GM18498 (cell line): Measurements from ENCODE around the gene TOM1.

Source experiments
- ATAC-seq: cut with Tn5 transposase; IDR thresholded peaks from one replicate; pipeline ENCODE4 v1.9.1; 2021; ENCODE audit warnings: mild to moderate bottlenecking, moderate library complexity; ENCODE audit not compliant: unreplicated experiment

The TOM1 gene

GRCh38 chr22:35322126-35322525, 22.4 kb downstream of the TOM1 start:
- no peak for ATAC-seq

DNA sequence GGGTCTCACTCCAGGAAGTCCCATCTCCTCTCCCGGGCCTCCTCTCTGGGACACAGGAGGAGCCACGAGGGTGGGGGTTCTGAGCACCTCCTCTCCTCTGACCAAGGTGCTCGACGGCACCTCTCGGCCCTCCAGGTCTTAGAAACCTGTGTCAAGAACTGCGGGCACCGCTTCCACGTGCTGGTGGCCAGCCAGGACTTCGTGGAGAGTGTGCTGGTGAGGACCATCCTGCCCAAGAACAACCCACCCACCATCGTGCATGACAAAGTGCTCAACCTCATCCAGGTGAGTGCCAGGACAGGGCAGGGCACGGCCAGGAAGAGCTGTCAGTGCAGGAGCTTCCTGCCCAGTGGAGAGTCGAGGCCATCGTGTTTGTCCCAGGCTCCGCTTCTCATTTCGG, 23.2 kb downstream of the TOM1 start:
- ATAC-seq = no peak

- no peak for ATAC-seq
These were observed 23.6 kb downstream of the TOM1 start for GRCh38 chr22:35323305-35323704.

DNA sequence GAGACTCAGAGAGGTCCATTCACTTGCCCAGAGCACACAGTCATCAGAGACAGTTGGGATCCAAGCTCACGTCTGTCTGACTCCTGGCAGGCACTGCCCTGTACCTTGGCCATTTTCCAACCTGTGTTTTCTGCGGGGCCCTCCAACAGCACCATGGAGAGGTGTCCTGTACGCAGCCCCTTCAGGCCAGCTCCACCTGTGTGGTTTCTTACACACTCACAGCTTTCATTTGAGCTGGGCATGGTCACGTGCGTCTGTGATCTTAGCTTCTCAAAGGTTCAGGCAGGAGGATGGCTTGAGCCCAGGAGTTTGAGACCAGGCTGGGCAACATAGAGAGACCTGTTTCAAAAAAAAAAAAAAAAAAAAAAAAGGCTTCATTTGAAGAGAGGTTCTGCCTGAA, 24.4 kb downstream of the TOM1 start:
- ATAC-seq = no peak

- no peak for ATAC-seq
These were observed 25.1 kb downstream of the TOM1 start for GRCh38 chr22:35324762-35325161.

- no peak for ATAC-seq
These were observed 25.5 kb downstream of the TOM1 start for GRCh38 chr22:35325209-35325608.

- ATAC-seq = no peak
These were observed 27.3 kb downstream of the TOM1 start for GRCh38 chr22:35326854-35327562.

DNA sequence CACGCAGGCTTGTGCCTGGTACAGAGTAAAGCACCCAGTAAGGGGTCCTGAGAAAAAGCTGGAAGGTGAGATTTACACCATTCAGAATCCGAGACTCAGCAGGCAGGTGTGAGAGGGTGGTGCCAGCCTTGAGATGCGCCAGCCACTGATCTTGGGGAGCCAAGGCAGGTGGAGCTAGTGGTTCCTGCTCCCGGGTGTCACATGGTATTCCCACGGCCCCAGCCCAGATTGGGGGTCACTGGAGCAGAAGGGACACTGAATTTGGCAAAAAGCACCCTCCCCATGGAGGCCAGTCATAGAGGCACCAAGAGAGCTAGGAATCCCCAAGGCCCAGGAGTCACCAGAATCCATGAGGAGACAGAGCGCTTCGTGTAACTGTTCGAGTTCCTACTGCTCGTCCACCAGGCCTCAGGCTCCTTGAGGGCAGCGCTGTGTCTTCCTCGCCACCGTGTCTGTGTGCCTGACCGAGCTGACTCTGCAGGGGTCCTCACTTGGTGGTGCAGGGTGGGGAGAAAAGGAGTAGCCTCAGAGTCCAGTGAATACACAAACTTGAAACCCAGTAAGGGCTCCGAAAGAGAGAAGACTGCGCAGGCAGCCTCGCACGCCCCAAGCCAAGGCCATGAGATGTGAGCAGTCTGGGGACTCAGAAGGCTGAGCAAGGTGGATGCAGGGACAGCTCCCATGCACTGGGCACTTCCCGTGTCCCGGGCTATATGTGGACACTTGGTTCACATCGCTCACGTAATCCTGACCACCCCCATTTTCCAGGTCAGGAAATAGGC, 28.2 kb downstream of the TOM1 start:
- no peak for ATAC-seq

GRCh38 chr22:35328472-35328885, 28.8 kb downstream of the TOM1 start:
- ATAC-seq = no peak

DNA sequence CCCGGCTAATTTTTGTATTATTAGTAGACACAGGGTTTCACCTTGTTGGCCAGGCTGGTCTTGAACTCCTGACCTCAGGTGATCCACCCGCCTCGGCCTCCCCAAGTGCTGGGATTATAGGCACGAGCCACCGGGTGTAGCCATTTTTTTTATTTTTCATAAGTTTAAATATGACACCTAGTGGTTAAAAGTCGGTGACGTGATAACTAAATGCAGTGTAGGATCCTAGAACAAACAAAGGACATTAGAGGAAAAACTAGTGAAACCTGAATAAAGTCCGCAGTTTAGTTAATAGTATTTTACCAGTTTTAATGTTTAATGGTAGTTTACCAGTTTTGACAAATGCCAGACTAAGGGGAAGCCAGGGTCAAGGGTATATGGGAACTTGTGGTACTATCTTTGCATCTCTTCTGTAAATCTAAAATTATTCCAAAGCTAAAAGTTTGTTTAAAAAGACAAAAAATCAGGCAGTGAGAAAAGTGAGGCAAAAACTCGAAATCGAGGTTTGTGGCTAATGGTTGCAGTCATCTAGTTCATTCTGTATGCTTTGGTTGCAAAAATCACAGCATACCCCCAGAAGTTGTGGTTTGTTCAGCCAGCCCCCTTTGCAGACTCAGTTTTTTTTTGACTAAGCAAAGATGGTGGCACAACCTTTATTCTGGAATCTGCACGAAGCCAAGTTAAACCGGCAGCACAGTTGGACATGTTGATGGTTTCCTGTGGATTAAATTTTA, 29.6 kb downstream of the TOM1 start:
- no peak for ATAC-seq

DNA sequence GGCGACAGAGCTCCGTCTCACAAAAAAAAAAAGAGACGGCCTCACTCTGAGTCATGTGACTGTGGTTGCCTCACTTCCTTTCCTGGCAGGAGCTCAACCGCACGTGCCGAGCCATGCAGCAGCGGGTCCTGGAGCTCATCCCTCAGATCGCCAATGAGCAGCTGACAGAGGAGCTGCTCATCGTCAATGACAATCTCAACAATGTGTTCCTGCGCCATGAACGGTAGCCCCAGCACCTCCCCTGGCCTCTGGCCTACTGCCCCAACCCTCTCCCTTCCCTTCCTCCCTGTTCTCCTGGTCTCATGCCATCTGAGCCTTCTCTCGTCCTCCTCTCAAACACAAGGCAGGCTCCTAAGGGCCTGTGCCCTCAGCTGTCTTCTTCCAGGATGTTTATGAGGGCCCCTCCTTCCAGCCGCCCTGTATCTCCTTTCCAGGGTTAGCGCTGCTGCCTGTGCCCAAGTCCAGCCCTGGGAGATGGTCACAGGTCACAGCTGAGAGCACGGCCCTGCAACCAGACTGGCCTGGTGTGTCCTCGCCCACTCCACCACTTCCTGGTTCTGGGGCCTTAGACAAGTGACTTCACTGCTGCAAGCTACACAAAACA, 30.7 kb downstream of the TOM1 start:
- no peak for ATAC-seq

DNA sequence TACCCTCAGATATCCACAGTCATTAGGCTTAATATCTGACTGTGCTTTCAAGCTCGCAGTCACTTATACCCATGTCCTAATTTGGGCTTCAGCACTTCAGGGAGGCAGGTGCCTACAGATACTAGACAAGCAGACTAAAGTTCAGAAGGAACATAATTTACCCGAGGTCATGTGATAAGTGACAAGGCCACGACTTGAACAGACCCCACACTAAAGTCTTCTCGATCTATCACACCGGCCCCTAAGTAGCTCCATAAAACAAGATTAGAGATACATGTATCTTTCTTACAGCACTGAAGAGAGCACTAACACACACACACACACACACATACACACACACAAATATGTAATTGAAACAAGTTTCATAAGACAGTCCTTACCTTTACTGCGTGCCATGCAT, 32.6 kb downstream of the TOM1 start:
- no peak for ATAC-seq

DNA sequence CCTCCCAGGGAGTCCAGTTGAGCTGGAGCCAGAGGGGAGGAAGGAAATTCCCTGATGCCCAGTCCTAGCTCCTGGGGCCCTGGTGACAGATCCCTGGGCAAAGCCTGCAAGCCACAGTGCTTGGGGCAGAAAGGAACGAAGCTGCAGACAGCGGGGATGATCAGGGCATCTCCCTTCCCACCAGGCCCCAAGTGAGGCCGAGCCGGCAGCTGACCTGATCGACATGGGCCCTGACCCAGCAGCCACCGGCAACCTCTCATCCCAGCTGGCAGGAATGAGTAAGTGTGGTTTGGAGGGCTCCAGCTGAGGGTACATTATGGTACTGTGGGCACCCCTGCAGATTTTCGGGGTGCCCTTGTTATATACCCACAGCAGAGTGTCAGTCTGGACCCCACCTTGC, 33.5 kb downstream of the TOM1 start:
- ATAC-seq = no peak

GRCh38 chr22:35334004-35334403, 34.3 kb downstream of the TOM1 start:
- no peak for ATAC-seq

DNA sequence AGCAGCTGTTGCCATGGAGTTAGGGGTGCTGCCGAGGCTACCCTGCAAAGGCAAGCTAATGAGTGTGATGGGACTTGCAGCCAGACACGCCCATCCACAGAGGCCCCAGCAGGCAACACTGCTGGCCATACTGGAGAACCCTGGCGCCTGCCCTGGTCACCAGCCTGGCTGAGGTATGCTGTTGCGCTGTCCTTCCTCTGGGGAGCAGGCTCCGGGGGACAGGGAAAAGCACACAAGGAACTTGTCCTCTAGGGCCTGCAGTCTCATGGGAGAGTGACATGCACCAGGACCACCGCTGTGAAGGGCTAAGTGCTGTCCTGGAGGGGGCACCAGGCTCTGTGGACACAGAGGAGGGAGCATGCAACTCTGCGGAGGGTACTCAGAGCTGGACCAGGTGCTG, 35.8 kb downstream of the TOM1 start:
- no peak for ATAC-seq

DNA sequence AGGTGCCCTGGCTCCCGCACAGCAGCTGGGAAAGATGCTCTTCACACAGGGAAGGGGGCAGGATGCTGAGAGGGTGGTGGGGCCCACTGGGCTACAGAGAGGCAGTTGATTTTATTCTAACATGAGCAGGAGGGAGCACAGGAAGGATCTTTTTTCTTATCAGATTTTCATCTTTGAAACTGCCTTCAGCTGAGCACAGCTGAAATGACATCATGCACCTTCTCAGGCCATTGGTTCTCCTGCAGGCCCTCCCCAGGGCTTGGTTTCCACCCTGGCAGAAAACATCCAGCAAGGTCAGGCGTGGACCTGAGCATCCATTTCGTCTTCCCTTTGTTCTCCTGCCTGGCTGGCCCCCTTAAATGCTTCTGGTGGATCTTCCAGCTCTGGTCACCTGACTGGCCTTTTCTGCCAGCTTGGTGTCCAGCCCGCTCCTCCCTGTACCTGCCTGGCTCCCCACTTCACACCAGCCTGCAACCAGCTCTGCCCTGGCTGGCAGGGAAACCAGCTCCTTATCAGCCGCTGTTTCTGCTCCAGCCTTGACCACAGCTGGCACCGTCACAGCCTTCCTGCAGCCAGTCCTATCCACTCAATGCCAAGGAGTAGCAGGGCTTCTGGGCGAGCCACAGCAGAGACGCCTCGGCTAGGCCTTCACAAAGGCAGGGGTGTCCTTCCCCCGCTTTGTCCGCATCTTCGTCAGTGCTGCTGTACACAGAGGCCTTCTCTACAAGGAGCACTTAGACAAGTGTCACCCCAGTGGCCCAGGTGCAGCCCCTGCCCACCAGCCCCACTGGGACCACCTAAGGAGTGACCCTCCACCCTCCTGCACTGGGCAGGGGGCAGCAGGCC, 36.5 kb downstream of the TOM1 start:
- no peak for ATAC-seq

DNA sequence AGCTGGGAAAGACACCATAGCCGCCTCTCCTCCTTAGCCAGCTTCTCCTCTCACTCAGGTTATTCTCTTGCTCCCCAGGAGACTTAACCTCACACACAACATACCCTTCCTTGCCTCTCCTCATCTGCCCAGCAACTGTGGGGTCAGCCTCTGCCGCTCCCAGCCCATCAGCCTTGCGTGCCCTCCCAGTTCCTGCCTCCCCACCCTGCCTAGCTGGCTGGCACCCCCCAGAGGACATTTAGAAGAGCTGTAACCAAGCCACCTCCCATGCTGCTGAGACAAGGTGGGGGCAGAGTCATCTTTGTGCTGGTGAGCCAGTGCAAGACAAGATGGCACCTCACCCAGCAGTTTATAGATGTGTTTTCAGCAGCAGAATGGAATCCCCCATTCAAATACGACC, 38.2 kb downstream of the TOM1 start:
- no peak for ATAC-seq

- no peak for ATAC-seq
These were observed 41.6 kb downstream of the TOM1 start for GRCh38 chr22:35341090-35341874.

DNA sequence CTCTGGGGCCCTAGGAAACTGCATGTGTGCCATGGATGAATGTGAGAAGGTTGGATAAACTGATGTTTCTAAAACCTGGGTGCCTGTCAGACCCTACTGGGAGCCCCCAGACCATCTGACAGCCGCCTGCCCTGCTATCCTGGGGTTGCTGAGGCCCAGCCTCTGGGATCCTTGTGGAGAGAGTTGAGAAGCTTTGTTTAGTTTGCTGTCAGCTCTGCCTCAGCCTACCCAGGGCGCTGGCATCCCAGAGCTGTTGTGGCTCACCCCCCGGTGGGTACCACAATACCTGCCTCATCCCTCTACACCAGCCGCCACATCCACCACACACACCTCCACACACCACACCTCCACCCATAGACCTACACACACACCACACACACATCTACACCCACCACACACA, 42.7 kb downstream of the TOM1 start:
- no peak for ATAC-seq
